ENCODE measurements around the gene TENT5C. TPM values are rescaled to one million over a fixed set of nuclear protein-coding genes. Genes with fewer than 3 reads are reported as not detected.

Gene TENT5C
- total and polyA plus RNA-seq, 9 of the 15 experiments (the other 6 are each of a cell fraction or from before 2014, with no cell fraction given): 1.8 to 7.7 (median 4.0) TPM

DNA sequence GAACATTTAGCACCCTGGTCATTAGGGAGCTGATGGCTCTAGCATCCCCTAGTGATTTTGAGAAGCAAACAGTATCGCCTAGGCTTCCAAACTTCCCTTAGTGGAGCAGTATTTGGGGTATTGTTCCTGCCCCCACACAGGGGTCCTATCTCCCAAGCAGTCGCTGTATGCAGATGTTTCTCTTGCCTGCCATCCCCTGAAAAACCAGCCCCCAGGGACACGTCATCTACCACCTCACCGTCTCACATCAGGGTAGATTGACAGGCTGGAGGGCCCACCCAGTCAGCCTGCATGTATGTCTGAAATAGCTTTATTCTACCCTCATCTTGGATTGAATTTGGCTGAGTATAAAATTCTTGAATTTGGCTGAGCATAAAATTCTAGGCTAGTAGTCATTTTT is 33.9 kb downstream of the TENT5C start:
- H3K79me2 ChIP-seq (ENCODE audit: control insufficient read depth, insufficient read depth, low read length): no peaks in the 10 kb centered on the region
- no peak for ATAC-seq
- 0 out of 2 replicates have a peak, but pooled peaks cover 1% of the 10 kb centered on the region for H4K20me1 ChIP-seq (replicated peaks; ENCODE audit: control insufficient read depth, insufficient read depth, low read length)
- no peak for DNase-seq (ENCODE audit: extremely low read depth in 1 of 4, low spot score in 3 of 4)
- no peaks in the 10 kb centered on the region for H3K36me3 ChIP-seq (ENCODE audit: control insufficient read depth, insufficient read depth, low read length)
- H3K9me1 ChIP-seq (ENCODE audit: control insufficient read depth, insufficient read depth, low read length): no peaks in the 10 kb centered on the region
- TF ChIP-seq, protein P1, sequence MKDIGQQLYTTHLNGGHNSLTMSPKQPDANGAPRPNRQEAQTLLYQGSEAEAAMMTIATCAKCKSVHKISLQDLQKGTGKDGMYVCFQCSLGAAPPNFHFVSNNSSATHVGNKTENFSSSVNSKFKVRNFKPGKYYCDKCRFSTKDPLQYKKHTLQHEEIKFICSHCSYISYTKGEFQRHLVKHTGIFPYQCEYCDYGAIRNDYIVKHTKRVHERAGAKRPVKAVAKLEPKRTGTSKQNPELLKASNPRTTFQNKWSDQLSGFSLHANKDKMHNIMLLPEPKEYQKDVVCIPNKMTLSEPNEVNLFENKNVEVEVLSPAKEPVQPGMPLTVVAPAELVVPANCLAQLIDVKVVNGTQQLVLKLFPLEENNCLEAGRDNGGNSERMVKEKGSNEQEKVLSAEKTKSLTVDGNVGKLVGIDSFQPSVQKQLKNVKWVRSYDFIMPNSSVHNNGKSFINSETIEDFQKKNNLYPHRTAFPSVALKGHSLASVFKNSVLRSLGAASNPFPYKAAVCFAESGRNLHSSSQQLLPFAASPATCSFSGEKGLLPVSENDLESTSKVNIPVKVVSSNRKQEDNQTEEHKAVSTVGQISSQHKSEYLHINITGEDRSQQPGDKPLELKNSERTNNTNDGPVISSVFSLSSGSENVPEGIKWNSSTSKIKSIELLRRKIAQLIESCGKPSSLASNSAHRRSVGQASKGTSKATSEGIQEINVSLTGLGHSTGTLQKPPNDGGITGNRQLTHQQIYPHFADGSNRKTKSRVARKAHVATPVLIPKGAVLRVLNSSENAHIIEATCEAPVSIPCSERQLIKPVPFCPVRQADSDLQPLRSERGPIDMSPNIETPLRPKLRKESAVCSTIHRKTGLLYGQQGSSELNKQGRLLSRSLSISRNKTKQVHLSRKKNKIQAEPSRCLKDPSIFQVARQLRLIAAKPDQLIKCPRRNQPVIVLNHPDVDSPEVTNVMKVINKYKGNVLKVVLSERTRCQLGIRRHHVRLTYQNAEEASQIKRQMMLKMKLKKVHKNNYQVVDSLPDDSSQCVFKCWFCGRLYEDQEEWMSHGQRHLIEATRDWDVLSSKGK (CRISPR knock-in tag; IDR thresholded peaks at IDR 0.05): no peak
- TF ChIP-seq ZNF175 (CRISPR knock-in tag; IDR thresholded peaks at IDR 0.05; ENCODE audit: low read depth) (no peak), VEZF1 (CRISPR knock-in tag; IDR thresholded peaks at IDR 0.05) (no peak)
- no peak overlapping the region for H3K9ac ChIP-seq (ENCODE audit: insufficient read depth in 1 of 2, low read depth in 2 of 2, low read length in 2 of 2)
- no TSS peak for BruUV-seq (replicated peaks)
- FAIRE-seq: no peak
- ChIA-PET POLR2A (interaction anchor here (0.5 to 2.4 kb wide), 3 partner anchors 16 to 54 kb away, joined by 3 to 11 read pairs (median 3); no protein-coding TSS in a partner anchor), CTCF (ENCODE audit: low intra/inter-chr PET ratio) (no interaction called here)
- 69% methylated on average over 4 of the region's 4 CpGs for WGBS (ENCODE audit: insufficient coverage, low coverage, missing lambda C conversion rate)
- H3K4me3 ChIP-seq: no peak overlapping the region
- H3K27me3 ChIP-seq (ENCODE audit: control insufficient read depth in 2 of 2, insufficient read depth in 2 of 2, low read length in 2 of 2): no peaks in the 10 kb centered on the region
- no peak overlapping the region for H2AFZ ChIP-seq (ENCODE audit: low read depth, low read length)
- no peak overlapping the region for H3K27ac ChIP-seq (ENCODE audit: extremely low read depth, low read depth, low read length)
- in situ Hi-C loops (cut with MboI) (no loop called here), intact Hi-C loops (cut with micrococcal nuclease) (no loop called here)
- no peaks in the 10 kb centered on the region for H3K9me3 ChIP-seq (replicated peaks; ENCODE audit: control insufficient read depth, insufficient read depth, low read depth, low read length)
- H3K4me2 ChIP-seq (ENCODE audit: insufficient read depth, low read length): no peak overlapping the region
- peaks cover 15 to 37% of the 10 kb centered on the region in 2 experiments for H3K4me1 ChIP-seq (replicated peaks in 1 of 2; ENCODE audit: control insufficient read depth in 2 of 2, insufficient read depth in 2 of 2, low read length in 2 of 2)

Data from K562 (cell line).